Measurements from ENCODE around the gene BCL7A.
"Not testable (repeated sequence)": the region's sequence is repeated elsewhere in the genome, so short reads cannot be mapped to it uniquely, and the experiment has no call there.

Gene BCL7A

DNA sequence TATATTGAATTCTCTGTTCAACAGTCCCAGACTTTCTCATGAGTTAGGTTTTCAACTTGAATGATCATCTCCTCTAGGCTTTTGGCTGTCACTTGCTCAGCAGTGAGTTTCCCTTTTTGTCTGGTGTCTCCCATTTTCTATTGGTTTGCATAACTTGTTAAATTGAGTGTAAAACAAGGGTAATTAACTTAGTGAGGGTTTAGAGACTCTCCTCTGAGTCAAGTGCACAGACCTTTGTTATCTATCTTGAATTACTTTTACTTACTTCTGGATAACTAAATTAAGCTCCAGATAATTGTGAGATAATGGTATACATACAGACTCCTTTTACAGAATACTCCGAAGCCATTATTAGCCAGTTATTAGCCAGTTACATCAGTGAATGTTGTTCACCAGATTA lies 78.9 kb downstream of the BCL7A start:
- Histone ChIP-seq H3K36me3 (ENCODE audit: insufficient read depth, low read length) (no peaks in the 10 kb centered on the region), H3K9me3 (ENCODE audit: insufficient read depth, low read depth, low read length) (no peaks in the 10 kb centered on the region), H3F3A (ENCODE audit: low read depth) (no peaks in the 10 kb centered on the region), H2AFZ (ENCODE audit: low read length) (no peak overlapping the region), H3K9ac (ENCODE audit: low read depth, low read length, poor library complexity, severe bottlenecking) (peak overlapping the region; percentile 49), H3K27me3 (ENCODE audit: insufficient read depth, low read length, poor library complexity, severe bottlenecking) (no peaks in the 10 kb centered on the region), H4K20me1 (ENCODE audit: insufficient read depth, low read length, poor library complexity, severe bottlenecking) (no peaks in the 10 kb centered on the region), H3K4me2 (ENCODE audit: low read depth, low read length, poor library complexity, severe bottlenecking) (peak overlapping the region; percentile 46), H3K9me2 (replicated peaks; ENCODE audit: low read depth, low read length) (no peaks in the 10 kb centered on the region), H3K4me3 (ENCODE audit: low read length, poor library complexity, severe bottlenecking) (peak overlapping the region; percentile 36), H3K4me1 (ENCODE audit: insufficient read depth, low read length, poor library complexity, severe bottlenecking) (peaks cover 25% of the 10 kb centered on the region), H3K79me2 (ENCODE audit: insufficient read depth, low read length) (peaks cover 76% of the 10 kb centered on the region)
- TF ChIP-seq, protein P1, sequence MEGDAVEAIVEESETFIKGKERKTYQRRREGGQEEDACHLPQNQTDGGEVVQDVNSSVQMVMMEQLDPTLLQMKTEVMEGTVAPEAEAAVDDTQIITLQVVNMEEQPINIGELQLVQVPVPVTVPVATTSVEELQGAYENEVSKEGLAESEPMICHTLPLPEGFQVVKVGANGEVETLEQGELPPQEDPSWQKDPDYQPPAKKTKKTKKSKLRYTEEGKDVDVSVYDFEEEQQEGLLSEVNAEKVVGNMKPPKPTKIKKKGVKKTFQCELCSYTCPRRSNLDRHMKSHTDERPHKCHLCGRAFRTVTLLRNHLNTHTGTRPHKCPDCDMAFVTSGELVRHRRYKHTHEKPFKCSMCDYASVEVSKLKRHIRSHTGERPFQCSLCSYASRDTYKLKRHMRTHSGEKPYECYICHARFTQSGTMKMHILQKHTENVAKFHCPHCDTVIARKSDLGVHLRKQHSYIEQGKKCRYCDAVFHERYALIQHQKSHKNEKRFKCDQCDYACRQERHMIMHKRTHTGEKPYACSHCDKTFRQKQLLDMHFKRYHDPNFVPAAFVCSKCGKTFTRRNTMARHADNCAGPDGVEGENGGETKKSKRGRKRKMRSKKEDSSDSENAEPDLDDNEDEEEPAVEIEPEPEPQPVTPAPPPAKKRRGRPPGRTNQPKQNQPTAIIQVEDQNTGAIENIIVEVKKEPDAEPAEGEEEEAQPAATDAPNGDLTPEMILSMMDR (conservative IDR thresholded peaks at IDR 0.05; ENCODE audit: low read length), result no peak
- TF ChIP-seq EZH2phosphoT487 (IDR thresholded peaks at IDR 0.05; ENCODE audit: borderline replicate concordance), result no peak

DNA sequence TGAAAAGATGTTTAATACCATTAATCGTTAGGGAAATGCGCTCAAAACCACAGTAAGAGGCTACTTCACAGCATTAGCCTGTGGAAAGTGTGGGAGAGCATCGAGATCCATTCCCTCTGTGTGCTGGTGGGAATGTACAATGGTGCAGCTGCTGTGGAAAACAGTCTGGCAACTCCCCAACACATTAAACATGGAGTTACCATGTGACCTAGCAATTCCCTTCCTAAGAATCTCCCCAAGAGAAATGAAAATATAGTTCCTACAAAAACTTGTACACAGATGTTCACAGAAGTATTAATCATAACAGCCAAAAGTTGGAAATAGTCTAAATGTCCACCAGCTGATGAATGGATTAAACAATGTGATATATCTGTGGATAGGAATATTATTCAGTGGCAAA lies 80.6 kb downstream of the BCL7A start:
- Histone ChIP-seq H3K9me2 (replicated peaks; ENCODE audit: low read depth, low read length) (no peaks in the 10 kb centered on the region), H3K9ac (ENCODE audit: low read depth, low read length, poor library complexity, severe bottlenecking) (no peak overlapping the region), H3K4me2 (ENCODE audit: low read depth, low read length, poor library complexity, severe bottlenecking) (no peak overlapping the region), H3K9me3 (ENCODE audit: insufficient read depth, low read depth, low read length) (no peaks in the 10 kb centered on the region), H2AFZ (ENCODE audit: low read length) (no peak overlapping the region), H3K4me3 (ENCODE audit: low read length, poor library complexity, severe bottlenecking) (no peak overlapping the region), H3K36me3 (ENCODE audit: insufficient read depth, low read length) (peaks cover 3% of the 10 kb centered on the region; the same call in 1 of the 2 replicates), H3K27me3 (ENCODE audit: insufficient read depth, low read length, poor library complexity, severe bottlenecking) (no peaks in the 10 kb centered on the region), H4K20me1 (ENCODE audit: insufficient read depth, low read length, poor library complexity, severe bottlenecking) (no peaks in the 10 kb centered on the region), H3K4me1 (ENCODE audit: insufficient read depth, low read length, poor library complexity, severe bottlenecking) (peaks cover 25% of the 10 kb centered on the region), H3K79me2 (ENCODE audit: insufficient read depth, low read length) (peaks cover 80% of the 10 kb centered on the region), H3F3A (ENCODE audit: low read depth) (no peaks in the 10 kb centered on the region)
- TF ChIP-seq, protein P1 (conservative IDR thresholded peaks at IDR 0.05; ENCODE audit: low read length), result no peak
- TF ChIP-seq EZH2phosphoT487 (IDR thresholded peaks at IDR 0.05; ENCODE audit: borderline replicate concordance), result no peak

DNA sequence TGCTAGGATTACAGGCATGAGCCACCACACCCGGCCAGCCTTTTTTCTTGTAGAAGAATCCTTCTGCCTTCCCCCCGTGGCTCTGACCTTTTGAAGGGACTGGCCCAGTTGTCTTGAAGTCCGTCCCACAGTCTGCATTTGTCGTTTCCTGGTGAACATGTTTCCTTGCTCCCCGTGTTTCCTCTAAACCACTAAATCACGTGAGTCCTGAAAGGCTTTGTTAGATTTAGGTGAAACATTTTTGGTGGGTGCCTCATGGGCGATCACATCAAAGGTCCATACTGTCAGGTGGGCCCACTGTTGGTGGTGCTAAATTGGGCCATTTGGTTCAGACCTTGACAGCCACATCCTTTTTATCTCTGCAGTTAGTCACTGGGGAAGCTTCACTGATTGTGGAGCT lies 83.2 kb downstream of the BCL7A start:
- Histone ChIP-seq H3K27me3 (ENCODE audit: insufficient read depth, low read length, poor library complexity, severe bottlenecking) (no peaks in the 10 kb centered on the region), H4K20me1 (ENCODE audit: insufficient read depth, low read length, poor library complexity, severe bottlenecking) (peaks cover 6% of the 10 kb centered on the region), H3K79me2 (ENCODE audit: insufficient read depth, low read length) (peaks cover 79% of the 10 kb centered on the region), H3K4me1 (ENCODE audit: insufficient read depth, low read length, poor library complexity, severe bottlenecking) (peaks cover 12% of the 10 kb centered on the region), H3F3A (ENCODE audit: low read depth) (no peaks in the 10 kb centered on the region), H2AFZ (ENCODE audit: low read length) (no peak overlapping the region), H3K9ac (ENCODE audit: low read depth, low read length, poor library complexity, severe bottlenecking) (no peak overlapping the region), H3K9me3 (ENCODE audit: insufficient read depth, low read depth, low read length) (no peaks in the 10 kb centered on the region), H3K36me3 (ENCODE audit: insufficient read depth, low read length) (peaks cover 3% of the 10 kb centered on the region; the same call in 1 of the 2 replicates), H3K4me2 (ENCODE audit: low read depth, low read length, poor library complexity, severe bottlenecking) (peak overlapping the region; percentile 0), H3K9me2 (replicated peaks; ENCODE audit: low read depth, low read length) (no peaks in the 10 kb centered on the region), H3K4me3 (ENCODE audit: low read length, poor library complexity, severe bottlenecking) (no peak overlapping the region)
- TF ChIP-seq, protein P1 (conservative IDR thresholded peaks at IDR 0.05; ENCODE audit: low read length), result no peak
- no peak for TF ChIP-seq EZH2phosphoT487 (IDR thresholded peaks at IDR 0.05; ENCODE audit: borderline replicate concordance)

DNA sequence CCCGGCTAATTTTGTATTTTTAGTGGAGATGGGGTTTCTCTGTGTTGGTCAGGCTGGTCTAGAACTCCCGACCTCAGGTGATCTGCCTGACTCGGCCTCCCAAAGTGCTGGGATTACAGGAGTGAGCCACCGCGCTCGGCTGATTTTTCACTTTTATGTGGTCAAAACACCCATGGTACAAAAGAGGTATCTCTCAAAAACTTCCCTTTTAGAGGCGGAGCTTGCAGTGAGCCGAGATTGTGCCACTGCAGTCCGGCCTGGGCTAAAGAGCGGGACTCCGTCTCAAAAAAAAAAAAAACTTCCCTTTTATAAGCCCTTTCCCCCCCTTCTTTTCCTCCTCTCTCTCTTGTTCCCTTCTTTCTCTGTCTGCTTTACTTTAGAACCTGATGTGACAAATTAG lies 83.8 kb downstream of the BCL7A start:
- H3K4me2 ChIP-seq (ENCODE audit: low read depth, low read length, poor library complexity, severe bottlenecking), result not testable (repeated sequence)

More for the DNA sequence above, 83.8 kb downstream of the BCL7A start:
- H4K20me1 ChIP-seq (ENCODE audit: insufficient read depth, low read length, poor library complexity, severe bottlenecking); H3K4me1 ChIP-seq (ENCODE audit: insufficient read depth, low read length, poor library complexity, severe bottlenecking); H3F3A ChIP-seq (ENCODE audit: low read depth); H3K9ac ChIP-seq (ENCODE audit: low read depth, low read length, poor library complexity, severe bottlenecking); H3K36me3 ChIP-seq (ENCODE audit: insufficient read depth, low read length); H3K9me3 ChIP-seq (ENCODE audit: insufficient read depth, low read depth, low read length); H2AFZ ChIP-seq (ENCODE audit: low read length); H3K4me3 ChIP-seq (ENCODE audit: low read length, poor library complexity, severe bottlenecking); H3K9me2 ChIP-seq (replicated peaks; ENCODE audit: low read depth, low read length); H3K27me3 ChIP-seq (ENCODE audit: insufficient read depth, low read length, poor library complexity, severe bottlenecking): not testable (repeated sequence)
- H3K79me2 ChIP-seq (ENCODE audit: insufficient read depth, low read length), result peaks cover 76% of the 10 kb centered on the region
